Spleen (tissue), 11 donors: ENCODE results near the gene NPRL2. TPM values are rescaled to one million over a fixed set of nuclear protein-coding genes. Genes with fewer than 3 reads are reported as not detected.
A peak's percentile ranks its signal among the peaks of the same experiment; 100 is the strongest.

Experiments
- DNase-seq: peaks from one replicate; pipeline ENCODE4 v3.0.0-alpha.2; 2020
- H3K27ac ChIP-seq, 8 donors: fragments of 200-600 bp; sonication (generic) in 7 of 8; 1 replicate in 4 of 8; 2 replicates in 4 of 8; pipeline versions ENCODE4 v1.5.0 to v1.8.0; 2016 to 2021; ENCODE audit warnings: inconsistent platforms in 4 of 8, mild to moderate bottlenecking in 4 of 8, moderate library complexity in 1 of 8
- H3K27me3 ChIP-seq, 7 donors: fragments of 200-600 bp; sonication (generic) in 6 of 7; replicated peaks in 1 of 7; 1 replicate in 4 of 7; 2 replicates in 3 of 7; pipeline versions ENCODE4 v1.5.0 to v1.8.0; 2016 to 2021; ENCODE audit warnings: inconsistent platforms in 3 of 7, mild to moderate bottlenecking in 1 of 7
- H3K36me3 ChIP-seq, 6 donors: fragments of 200-600 bp; sonication (generic) in 5 of 6; 1 replicate in 4 of 6; 2 replicates in 2 of 6; pipeline versions ENCODE4 v1.5.0 to v1.8.0; 2016 to 2021; ENCODE audit warnings: inconsistent platforms in 2 of 6
- H3K4me1 ChIP-seq, 6 donors: fragments of 200-600 bp; sonication (generic) in 5 of 6; 1 replicate in 3 of 6; 2 replicates in 3 of 6; pipeline versions ENCODE4 v1.5.0 to v1.8.0; 2016 to 2021; ENCODE audit warnings: inconsistent platforms in 3 of 6
- H3K4me3 ChIP-seq, 8 donors: fragments of 200-600 bp; sonication (generic) in 7 of 8; 1 replicate in 4 of 8; 2 replicates in 4 of 8; pipeline versions ENCODE4 v1.5.0 to v1.8.0; 2016 to 2021; ENCODE audit warnings: inconsistent platforms in 4 of 8, mild to moderate bottlenecking in 4 of 8, moderate library complexity in 2 of 8
- H3K9me3 ChIP-seq, 8 donors: fragments of 200-600 bp; sonication (generic) in 7 of 8; 1 replicate in 4 of 8; 2 replicates in 4 of 8; pipeline versions ENCODE4 v1.5.0 to v1.8.0; 2016 to 2021; ENCODE audit warnings: inconsistent platforms in 4 of 8
- POLR2A ChIP-seq, 3 donors: fragments of 450-650 bp; IDR thresholded peaks; one replicate each; pipeline ENCODE4 v1.5.1; 2017; ENCODE audit warnings: antibody characterized with exemption in 3 of 3, mild to moderate bottlenecking in 1 of 3
- POLR2AphosphoS5 ChIP-seq, 3 donors: sonication (generic); formaldehyde crosslinking; IDR thresholded peaks; one replicate each; pipeline ENCODE4 v1.5.1; 2017; ENCODE audit warnings: antibody characterized with exemption in 3 of 3
- WGBS, 5 donors: extraction: QIAGEN DNeasy Blood & Tissue Kit in 3 of 5; methylation state at CpG; one replicate each; pipeline versions ENCODE4 v1.1.5 to v1.1.7; 2013 to 2018; 5-methylcytosine and 5-hydroxymethylcytosine counted together
- intact Hi-C: fragments of 100-400 bp; cut with DNase I; formaldehyde crosslinking; loops from one replicate; pipeline ENCODE4 v1.15.0; 2023; ENCODE audit warnings: low total_unique reads
- polyA plus RNA-seq, 3 donors: library from polyadenylated mRNA; stranded (reverse); fragments of 200-250 nt; gene quantifications; one replicate each; pipeline ENCODE4 v1.2.1, GENCODE V29; 2013
- total RNA-seq, 7 donors: library from RNA; depleted of rRNA in 3 of 7; stranded (reverse); fragments of >200 nt in 3 of 7; fragmentation: NEBNext Ultra II Directional in 4 of 7; extraction: Animal tissue kit (Norgen Biotek cat#: 25700) in 4 of 7; gene quantifications; one replicate each; pipeline versions ENCODE4 v1.1.0 to v1.2.1, GENCODE V29; 2016 to 2021
- TF ChIP-seq, protein P1 (sequence below), 11 experiments: fragments of 200-600 bp in 7 of 11; fragments of 450-650 bp in 4 of 11; sonication (generic) in 4 of 11; IDR thresholded peaks in 8 of 11; conservative IDR thresholded peaks in 3 of 11; 1 replicate in 7 of 11; 2 replicates in 4 of 11; pipeline versions ENCODE4 v1.4.0 to v1.8.0; 2016 to 2021; ENCODE audit warnings: antibody characterized with exemption in 11 of 11, inconsistent platforms in 4 of 11, mild to moderate bottlenecking in 1 of 11
- donor health status: healthy with polysubstance abuse.
- donor health status: DM: no; HTN: no; CAD: no; lungs with moderate emphysema.
- donor health status: DM: no; HTN: no; CAD: no.
- donor health status: Bipolar disorder and iron deficiency.
- donor health status: healthy.
- donor health status: DM: no; HTN: no; CAD: no.
- donor health status: DM: yes; HTN: yes; CAD: no.

Gene NPRL2
- total and polyA plus RNA-seq, 10 donors, result 17.8 to 31.2 (median 22.9) TPM

DNA sequence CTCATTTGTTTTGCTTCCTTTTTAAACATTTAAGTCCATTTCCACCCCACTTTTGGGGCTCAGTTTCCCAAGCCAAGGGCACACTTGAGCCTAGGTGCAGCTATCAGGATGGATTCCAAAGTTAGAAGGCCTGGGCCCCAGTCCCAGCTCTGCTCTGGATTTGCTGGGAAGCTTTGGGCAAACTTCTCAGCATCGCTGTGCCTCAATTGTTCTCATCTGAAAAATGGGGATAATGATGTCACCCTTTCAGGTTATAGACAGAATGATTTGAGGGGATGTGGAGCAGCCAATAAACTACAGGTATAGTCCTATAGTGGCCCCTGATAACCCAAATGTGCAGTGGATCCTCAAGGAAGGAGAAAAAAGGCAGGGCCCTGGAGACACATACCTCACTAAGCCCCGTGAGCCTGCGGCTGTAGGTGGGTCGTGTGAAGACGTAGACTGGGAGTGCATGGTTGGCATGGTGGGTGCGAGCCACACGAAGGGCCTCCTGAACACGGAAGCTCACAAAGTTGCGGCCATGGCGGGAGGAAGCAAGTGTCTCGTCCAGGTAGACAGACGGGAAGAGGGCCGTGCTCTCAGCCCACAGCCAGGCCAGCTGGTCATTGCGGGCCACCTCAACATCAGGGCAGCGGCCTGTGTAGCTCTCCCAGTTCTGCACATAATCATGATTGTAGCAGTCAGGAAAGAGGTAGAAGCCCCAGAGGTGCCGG, 31.2 kb downstream of the NPRL2 start:
- TF ChIP-seq, protein P1, sequence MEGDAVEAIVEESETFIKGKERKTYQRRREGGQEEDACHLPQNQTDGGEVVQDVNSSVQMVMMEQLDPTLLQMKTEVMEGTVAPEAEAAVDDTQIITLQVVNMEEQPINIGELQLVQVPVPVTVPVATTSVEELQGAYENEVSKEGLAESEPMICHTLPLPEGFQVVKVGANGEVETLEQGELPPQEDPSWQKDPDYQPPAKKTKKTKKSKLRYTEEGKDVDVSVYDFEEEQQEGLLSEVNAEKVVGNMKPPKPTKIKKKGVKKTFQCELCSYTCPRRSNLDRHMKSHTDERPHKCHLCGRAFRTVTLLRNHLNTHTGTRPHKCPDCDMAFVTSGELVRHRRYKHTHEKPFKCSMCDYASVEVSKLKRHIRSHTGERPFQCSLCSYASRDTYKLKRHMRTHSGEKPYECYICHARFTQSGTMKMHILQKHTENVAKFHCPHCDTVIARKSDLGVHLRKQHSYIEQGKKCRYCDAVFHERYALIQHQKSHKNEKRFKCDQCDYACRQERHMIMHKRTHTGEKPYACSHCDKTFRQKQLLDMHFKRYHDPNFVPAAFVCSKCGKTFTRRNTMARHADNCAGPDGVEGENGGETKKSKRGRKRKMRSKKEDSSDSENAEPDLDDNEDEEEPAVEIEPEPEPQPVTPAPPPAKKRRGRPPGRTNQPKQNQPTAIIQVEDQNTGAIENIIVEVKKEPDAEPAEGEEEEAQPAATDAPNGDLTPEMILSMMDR (IDR thresholded peaks at IDR 0.05 in 8 of 11, conservative IDR thresholded peaks at IDR 0.05 in 3 of 11), result no peak
- TF ChIP-seq POLR2AphosphoS5 (IDR thresholded peaks at IDR 0.05), result peak in 2 of 3 donors; percentile 13 to 25
- 75 to 89% (median 78%) methylated on average over 15 to 16 of the region's 16 CpGs for WGBS, 5 donors
- H3K27me3 ChIP-seq, result no peaks in the 10 kb centered on the region
- no peak for DNase-seq
- peaks cover 26 to 93% (median 79%) of the 10 kb centered on the region in 6 donors for H3K4me1 ChIP-seq
- peak overlapping the region; percentile 29 to 96 (median 93) for H3K27ac ChIP-seq
- H3K9me3 ChIP-seq, result no peaks in the 10 kb centered on the region
- H3K4me3 ChIP-seq, result peak overlapping the region; percentile 72 to 97 (median 90)
- peaks cover 2 to 65% (median 25%) of the 10 kb centered on the region in 6 donors for H3K36me3 ChIP-seq
- intact Hi-C loops, result no loop called here

DNA sequence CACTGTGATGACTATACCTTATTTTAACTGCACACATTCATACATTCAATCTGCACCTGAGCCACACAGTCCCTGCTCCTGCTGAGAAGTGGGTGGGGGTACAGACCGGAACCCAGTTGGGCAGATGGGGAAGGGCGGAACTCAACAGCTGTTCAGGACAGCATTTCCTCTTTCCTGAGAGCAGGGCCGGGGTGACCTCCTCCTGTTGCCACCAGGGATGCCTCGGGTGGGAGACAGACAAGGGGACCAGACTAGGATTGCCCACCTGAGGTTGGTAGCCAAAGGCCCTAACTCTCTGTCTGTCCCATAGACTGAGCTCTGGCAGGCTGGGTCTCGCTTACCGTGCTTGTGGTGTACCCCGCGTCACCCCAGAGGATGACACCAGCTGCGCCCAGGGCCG, 32.0 kb downstream of the NPRL2 start:
- TF ChIP-seq POLR2AphosphoS5 (IDR thresholded peaks at IDR 0.05), result peak in 2 of 3 donors; percentile 50 to 54
- TF ChIP-seq, protein P1 (IDR thresholded peaks at IDR 0.05 in 8 of 11, conservative IDR thresholded peaks at IDR 0.05 in 3 of 11), result no peak
- H3K27me3 ChIP-seq, result no peaks in the 10 kb centered on the region
- H3K9me3 ChIP-seq, result no peaks in the 10 kb centered on the region
- peaks cover 2 to 65% (median 25%) of the 10 kb centered on the region in 6 donors for H3K36me3 ChIP-seq
- intact Hi-C loops, result no loop called here
- peak overlapping the region; percentile 29 to 96 (median 93) for H3K27ac ChIP-seq
- H3K4me1 ChIP-seq, result peaks cover 18 to 93% (median 71%) of the 10 kb centered on the region in 6 donors
- 43 to 56% (median 47%) methylated on average over 7 to 10 of the region's 10 CpGs for WGBS, 5 donors
- H3K4me3 ChIP-seq, result peak overlapping the region; percentile 72 to 97 (median 90)
- DNase-seq, result no peak

- WGBS, 5 donors, result 33 to 76% (median 70%) methylated on average over 5 to 11 of the region's 11 CpGs
- H3K27ac ChIP-seq, result peak overlapping the region in 7 of 8 donors; percentile 35 to 96 (median 93)
- peaks cover 14 to 93% (median 69%) of the 10 kb centered on the region in 6 donors for H3K4me1 ChIP-seq
- H3K4me3 ChIP-seq, result peak overlapping the region; percentile 72 to 97 (median 90)
- H3K9me3 ChIP-seq, result no peaks in the 10 kb centered on the region
- TF ChIP-seq POLR2A (IDR thresholded peaks at IDR 0.05) (no peak), POLR2AphosphoS5 (IDR thresholded peaks at IDR 0.05) (peak; percentile 22 to 80 (median 69))
- TF ChIP-seq, protein P1 (IDR thresholded peaks at IDR 0.05 in 8 of 11, conservative IDR thresholded peaks at IDR 0.05 in 3 of 11), result no peak
- H3K36me3 ChIP-seq, result peaks cover 2 to 65% (median 25%) of the 10 kb centered on the region in 6 donors
- H3K27me3 ChIP-seq, result no peaks in the 10 kb centered on the region
- DNase-seq, result no peak
- intact Hi-C loops, result no loop called here
These were observed 32.4 kb downstream of the NPRL2 start for GRCh38 chr3:50318163-50318562.

DNA sequence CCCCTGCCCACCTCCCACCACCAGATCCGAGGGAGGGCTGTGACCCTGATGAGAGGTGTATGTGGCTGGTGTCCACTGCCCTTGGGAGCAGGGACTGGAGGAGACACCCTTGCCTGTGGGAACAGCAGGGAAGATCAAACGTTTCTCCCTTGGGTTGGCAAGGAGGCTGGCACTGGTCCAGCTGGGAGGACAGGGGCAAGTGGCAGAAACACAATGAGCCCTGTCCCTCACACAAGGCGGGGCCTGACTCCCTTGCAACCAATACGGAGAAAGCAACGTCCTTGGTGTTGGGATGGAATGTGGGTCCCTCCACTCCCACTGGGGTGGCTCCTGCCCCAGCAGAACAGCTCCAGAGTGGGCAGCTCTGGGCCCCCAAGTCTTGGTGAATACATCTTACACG, 33.3 kb downstream of the NPRL2 start:
- H3K27ac ChIP-seq, result peak overlapping the region in 6 of 8 donors; percentile 32 to 96 (median 94)
- TF ChIP-seq POLR2AphosphoS5 (IDR thresholded peaks at IDR 0.05), result peak in 2 of 3 donors; percentile 15 to 23
- TF ChIP-seq, protein P1 (IDR thresholded peaks at IDR 0.05 in 8 of 11, conservative IDR thresholded peaks at IDR 0.05 in 3 of 11), result no peak
- H3K4me1 ChIP-seq, result peaks cover 11 to 85% (median 62%) of the 10 kb centered on the region in 6 donors
- no peaks in the 10 kb centered on the region for H3K9me3 ChIP-seq
- WGBS, 5 donors, result 51 to 67% (median 63%) methylated on average over 6 of the region's 6 CpGs
- intact Hi-C loops, result no loop called here
- DNase-seq, result no peak
- peaks cover 2 to 65% (median 25%) of the 10 kb centered on the region in 6 donors for H3K36me3 ChIP-seq
- peak overlapping the region in 7 of 8 donors; percentile 83 to 97 (median 91) for H3K4me3 ChIP-seq
- no peaks in the 10 kb centered on the region for H3K27me3 ChIP-seq
